ACHN (cell line): ENCODE results near the gene METTL9.
"Not testable (repeated sequence)": the region's sequence is repeated elsewhere in the genome, so short reads cannot be mapped to it uniquely, and the experiment has no call there.

Experiments used
- DNase-seq: peaks from one replicate; pipeline ENCODE4 v3.0.0-alpha.2; 2015
- in situ Hi-C: cut with HindIII; loops from 2 replicates; pipeline ENCODE4 v1.10.0; 2017; ENCODE audit warnings: low sequenced_read_pairs, low pct_ligation_motif_present, low pct_unique_long_range_greater_than_20kb

The METTL9 gene

DNA sequence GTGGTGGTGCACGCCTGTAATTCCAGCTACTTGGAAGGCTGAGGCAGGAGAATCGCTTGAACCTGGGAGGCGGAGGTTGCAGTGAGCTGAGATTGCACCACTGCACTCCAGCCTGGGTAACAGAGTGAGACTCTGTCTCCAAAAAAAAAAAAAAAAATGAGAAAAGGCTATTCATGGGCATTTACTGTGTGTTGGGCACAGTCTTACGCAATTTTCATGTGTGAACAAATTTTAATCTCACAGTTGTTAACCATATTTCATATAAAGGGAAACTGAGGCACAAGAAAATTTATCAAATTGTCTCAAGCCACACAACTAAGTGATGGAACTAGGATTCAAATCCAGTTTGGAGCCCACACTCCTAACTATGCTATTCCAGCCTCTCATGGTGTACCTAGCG, 81.3 kb downstream of the METTL9 start:
- in situ Hi-C loops, DNase-seq: not testable (repeated sequence)

DNA sequence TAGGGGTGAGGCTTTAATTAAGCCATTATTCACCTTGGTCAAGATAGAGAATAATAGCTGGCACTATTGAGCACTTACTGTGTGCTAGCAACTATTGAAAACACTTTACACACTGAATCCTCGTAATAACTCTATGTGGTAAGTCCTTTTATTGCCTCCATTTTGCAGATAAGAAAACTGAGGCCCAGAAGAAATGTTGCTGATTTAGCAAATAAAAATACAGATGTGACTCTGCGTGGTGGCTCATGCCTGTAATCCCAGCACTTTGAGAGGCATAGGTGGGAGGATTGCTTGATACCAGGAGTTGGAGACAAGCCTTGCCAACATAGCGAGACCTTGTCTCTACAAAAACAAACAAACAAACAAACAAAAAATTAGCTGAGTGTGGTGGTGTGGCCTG, 83.8 kb downstream of the METTL9 start:
- DNase-seq: no peak
- in situ Hi-C loops: no loop called here

DNA sequence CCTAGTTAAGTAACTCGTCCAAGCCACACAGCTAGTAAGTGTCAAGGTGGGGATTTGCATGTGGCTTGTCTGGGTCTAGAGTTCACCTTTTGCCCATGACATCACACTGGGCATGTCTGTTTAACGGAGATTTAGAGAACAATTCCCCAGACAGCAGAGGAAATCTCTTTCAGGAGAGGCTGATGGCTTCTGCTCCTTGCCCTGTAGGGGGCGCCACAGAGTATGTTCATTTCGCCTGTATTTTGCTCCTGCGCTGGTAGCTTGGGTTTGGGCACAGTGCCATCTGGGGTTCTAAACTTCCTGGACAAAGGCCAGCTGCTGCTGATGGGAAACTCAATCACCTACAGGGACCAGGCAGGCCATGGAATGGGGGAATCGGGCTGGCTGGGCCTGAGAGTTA, 84.8 kb downstream of the METTL9 start:
- in situ Hi-C loops: no loop called here
- peak; percentile 15 for DNase-seq

DNA sequence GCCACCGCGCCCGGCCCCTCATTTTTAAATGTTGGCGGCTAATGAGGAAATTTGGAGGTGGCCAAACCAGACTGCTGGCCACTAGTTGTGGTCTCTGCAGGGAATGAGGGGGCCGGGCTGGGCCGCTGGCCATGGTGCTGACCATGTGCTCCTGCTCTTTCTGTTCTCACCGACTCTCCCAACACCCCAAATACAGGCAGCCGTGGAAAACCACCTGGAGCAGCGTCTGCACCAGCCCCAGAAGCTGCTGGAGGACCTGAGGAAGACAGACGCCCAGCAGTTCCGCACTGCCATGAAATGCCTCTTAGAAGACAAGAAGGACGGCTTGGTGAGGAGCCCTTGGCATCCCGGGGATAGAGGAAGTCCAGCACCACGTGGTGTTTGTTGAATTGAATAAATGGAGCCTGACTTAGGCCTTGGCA, 85.7 kb downstream of the METTL9 start:
- no peak for DNase-seq
- in situ Hi-C loops: no loop called here

DNA sequence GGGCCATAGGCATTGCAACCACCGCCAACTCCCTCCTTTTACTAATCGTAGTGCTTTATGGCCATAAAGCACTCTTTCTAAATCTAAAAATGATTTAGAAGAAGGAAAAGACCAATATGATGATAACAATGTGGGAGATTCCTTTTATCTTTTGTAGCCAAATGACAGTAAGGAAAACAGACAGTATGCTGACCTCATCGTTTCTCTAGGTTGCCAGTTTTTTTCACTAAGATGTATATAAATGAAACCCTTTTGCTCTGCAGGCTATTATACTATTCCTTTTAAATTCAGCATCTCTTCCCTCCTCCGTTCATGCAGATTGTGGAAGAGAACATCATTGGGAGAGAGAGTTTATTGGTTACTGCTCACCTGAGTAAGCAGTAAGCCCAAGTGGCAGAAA, 89.7 kb downstream of the METTL9 start:
- in situ Hi-C loops: no loop called here
- DNase-seq: no peak

DNA sequence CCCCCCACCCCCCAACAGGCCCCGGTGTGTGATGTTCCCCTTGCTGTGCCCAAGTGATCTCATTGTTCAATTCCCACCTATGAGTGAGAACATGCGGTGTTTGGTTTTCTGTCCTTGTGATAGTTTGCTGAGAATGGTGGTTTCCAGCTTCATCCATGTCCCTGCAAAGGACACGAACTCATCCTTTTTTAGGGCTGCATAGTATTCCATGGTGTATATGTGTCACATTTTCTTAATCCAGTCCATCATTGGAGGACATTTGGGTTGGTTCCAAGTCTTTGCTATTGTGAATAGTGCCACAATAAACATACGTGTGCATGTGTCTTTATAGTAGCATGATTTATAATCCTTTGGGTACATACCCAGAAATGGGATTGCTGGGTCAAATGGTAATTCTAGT, 91.6 kb downstream of the METTL9 start:
- in situ Hi-C loops, DNase-seq: not testable (repeated sequence)

DNA sequence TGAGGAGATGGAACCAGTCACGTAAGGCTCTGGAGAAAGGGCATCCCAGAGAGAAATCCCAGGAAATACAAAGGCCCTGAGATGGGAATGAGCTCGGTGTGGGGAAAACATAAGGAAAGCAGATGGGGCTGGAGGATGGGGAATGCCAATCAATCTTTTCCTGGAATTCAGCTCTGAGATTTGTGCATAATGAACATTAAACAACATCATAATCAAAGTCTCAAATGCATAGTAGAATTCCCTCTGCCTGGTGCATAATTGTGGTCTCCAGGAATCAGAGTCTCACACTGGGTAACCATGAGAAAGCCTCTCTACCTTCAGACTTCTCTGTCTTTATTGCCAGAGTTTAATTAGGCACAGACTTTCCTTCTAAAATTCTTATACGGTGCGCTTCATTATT, 95.2 kb downstream of the METTL9 start:
- no peak for DNase-seq
- in situ Hi-C loops: no loop called here

DNA sequence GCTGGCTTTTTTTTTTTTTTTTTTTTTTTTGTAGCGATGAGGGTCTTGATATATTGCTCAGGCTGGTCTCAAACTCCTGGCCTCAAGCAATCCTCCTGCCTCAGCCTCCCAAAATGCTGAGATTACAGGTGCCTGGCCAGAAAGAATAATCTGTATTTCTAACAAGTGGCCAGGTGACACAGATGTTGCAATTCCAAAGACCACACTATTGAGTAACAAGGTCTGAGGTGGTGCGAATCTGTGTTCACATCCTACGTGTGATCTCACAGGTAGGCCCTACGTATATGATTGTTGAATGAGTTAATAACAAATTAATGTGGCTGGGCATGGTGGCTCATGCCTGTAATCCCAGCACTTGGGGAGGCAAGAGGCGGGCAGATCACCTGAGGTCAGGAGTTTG, 97.7 kb downstream of the METTL9 start:
- in situ Hi-C loops: no loop called here
- DNase-seq: no peak

DNA sequence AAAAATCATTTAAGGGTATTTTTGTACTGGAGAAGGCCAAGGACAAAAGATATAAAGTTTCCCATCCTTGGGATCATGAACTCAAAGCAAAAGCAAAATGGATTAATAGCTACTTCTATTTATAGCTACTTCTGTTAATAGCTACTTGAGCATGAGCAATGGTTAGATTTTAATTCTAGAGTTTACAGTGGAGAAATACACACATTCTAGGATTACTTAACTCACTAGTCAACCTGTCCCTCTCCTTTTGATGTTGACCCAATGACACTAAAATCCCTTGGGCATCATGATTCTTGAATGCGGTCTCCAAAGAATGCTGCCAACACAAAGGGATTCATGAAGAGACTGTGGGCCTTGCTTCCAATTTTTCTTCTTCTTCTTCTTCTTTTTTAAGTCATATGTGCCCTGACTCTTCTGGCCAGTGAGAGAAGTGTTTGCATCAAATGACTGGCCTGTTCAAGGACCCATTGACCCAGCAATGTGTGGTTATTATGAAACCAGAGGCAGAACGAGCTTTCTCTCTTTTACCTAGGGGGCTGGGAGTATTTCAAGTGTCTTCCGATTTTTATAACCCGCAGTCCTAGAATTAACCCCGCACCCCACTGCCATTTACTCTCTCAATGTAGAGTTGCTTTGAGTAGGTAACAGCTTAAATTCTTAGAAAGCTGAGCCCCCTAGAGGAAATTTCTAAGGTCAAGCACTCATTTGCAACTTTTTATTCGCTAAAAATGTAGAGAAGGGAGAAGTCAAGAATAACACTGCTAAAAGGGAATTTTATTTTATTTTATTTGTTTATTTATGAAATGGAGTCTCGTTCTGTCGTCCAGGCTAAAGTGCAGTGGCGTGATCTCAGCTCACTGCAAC, 99.0 kb downstream of the METTL9 start:
- in situ Hi-C loops: no loop called here
- no peak for DNase-seq

DNA sequence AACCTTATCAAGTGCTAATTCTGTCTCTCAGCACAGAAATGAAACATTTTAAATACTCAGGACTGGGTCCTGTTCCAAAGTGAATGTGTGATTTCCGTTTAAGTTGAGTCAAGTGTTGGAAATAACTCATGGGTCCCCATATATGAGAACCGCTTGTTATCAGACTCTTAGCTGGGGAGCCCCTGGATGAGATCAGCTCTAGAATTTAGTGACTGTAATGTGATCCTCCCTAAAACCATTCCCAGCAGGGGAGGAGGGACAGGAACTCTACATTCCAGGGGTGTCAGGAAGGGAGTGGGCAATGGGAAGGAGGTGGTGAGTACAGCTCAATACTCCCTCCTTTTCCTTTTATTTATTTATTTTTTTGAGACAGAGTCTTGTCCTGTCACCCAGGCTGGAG, 101.9 kb downstream of the METTL9 start:
- DNase-seq: no peak
- in situ Hi-C loops: no loop called here

DNA sequence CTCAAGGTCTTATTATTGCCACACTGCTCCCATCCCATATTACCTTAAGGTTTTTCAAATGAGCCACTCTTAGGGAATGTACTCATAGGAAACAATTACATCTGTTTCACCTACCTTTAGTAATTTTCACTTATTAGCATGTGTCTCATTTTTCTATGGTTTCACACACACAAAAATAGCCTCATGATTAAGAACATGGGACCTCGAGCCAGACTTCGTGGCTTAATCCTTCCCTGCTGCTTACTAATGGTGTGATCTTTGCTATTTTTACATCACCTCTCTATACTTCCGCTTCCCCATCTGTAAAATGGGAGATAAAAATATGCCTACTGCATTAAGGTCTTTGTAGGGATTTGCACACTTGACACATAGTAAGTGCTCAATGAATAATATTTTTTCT, 102.9 kb downstream of the METTL9 start:
- DNase-seq: no peak
- in situ Hi-C loops: no loop called here

DNA sequence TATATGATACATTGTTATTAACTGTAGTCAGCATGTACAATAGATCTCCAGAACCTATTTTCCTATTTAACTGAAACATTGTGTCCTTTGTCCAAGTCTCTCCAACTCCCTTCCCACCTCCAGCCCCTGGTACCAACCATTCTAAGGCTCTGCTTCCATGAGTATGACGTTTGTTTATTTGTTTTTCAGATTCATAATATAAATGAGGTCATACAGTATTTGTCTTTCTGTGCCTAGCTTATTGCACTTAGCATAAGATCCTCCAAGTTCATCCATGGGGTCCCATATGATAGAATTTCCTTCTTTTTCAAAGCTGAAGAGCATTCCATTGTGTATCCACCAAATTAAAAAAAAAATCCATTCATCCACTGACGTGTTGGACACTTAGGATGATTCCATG, 103.8 kb downstream of the METTL9 start:
- no peak for DNase-seq
- in situ Hi-C loops: no loop called here

DNA sequence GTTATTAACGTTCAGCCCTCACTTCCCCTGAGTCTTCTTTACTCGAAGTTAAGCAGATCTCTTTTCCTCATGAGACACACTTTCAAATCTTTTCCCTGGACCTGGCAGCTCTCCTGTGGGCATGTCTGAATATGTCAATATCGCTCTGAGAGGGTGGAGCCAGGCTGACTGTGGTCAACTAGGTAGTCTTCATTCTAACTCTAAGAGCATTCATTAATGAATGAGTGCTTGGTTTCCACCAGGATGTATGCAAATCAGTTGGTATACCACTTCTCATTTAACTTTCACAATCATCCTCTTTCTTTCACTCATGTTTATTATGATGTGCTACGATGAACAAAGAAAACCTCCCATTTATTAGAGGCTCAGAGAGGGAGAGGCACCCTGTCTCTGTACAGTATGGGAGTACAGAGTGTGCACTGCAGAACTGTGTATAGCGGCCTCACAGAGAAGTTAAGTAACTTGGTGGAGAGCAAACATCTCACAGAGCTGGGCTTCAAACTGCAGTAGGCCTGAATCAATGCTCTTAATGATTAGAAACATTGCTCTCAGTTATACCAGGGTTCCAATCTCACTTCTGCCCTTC, 104.3 kb downstream of the METTL9 start:
- no peak for DNase-seq
- in situ Hi-C loops: no loop called here

DNA sequence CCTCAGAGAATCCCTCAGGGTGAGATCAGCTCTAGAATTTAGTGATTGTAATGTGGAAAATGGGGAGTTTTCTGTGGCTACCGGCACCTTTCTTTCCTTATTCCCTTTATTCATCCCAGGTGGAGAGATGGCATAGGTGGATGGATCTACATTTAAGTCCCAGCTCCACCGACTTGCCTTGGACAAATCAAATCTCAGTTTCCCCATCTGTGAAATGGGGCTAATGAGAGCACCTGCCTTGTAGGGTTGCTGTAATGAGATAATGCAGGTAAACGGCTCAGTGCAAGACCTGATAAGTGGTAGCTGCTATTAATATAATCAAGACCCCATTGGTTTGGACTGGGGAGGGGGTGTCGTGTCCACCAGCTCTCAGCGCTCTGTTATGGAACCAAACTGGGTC, 104.9 kb downstream of the METTL9 start:
- in situ Hi-C loops: no loop called here
- no peak for DNase-seq

DNA sequence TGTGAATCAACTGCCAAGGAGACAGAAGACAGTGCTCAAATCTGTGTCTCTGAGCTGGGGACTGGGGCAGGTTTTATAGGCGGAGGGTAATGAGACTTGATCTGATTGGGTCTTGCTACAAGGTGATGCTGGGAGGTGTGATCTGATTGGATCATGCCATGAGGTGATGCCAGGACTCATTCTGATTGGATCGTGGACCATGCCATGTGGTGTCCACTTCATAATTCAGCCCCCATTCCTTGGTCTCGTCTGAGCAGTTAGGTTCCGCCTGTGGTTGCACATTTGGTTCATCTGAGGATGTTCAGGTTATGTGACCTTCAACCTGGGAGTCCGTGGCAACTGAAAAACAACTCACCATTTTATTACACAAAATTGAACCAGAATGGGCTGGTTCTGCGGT, 105.4 kb downstream of the METTL9 start:
- no peak for DNase-seq
- in situ Hi-C loops: no loop called here
